Measurements from ENCODE around the gene HYAL3.

HYAL3 gene

DNA sequence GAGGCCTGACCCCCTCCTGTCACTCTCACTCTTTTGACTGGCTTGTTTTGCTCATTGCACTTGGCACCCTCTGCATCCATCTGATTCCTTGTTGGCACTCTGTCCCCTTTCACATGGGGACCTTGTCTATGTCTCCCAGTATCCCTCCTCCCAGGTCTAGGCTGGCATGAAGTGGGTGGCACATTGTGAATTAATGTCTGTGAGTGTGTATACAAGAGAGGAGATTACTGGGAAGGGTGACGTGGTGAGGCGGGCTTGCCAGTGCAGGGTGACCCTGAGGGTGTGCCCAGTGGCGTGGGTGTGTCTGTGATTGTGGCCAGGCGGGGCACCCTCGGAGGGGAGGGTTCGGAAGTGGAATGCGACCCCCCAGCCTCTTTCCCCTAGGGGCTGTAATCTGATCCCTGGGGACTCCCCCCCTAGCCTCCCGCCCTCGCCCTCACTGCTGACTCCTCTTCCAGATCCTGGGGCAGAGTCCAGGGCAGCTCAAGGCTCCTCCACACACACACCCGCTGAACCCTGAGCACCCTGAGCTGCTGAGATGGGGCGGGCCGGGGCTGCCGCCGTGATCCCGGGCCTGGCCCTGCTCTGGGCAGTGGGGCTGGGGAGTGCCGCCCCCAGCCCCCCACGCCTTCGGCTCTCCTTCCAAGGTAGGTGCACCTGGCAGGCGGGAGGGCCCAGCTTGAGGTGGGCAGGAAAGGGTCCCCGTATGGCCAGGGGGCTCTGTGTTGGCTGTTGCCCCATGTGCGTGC is 30.3 kb downstream of the HYAL3 start, which contains the start of gene SEMA3B:
SEMA3B (plus strand) TSS at position 445 of the 749 bp plus-strand sequence; CDS start at position 539, 94 bp downstream.
- no peak within 1 kb of the TSS for H3K4me3 ChIP-seq (ENCODE audit: low read depth, low read length)
- no peak for TF ChIP-seq CTCF (IDR thresholded peaks at IDR 0.05; ENCODE audit: control insufficient read depth, extremely low read depth, insufficient read depth)
- DNase-seq (ENCODE audit: low read depth), result no peak

DNA sequence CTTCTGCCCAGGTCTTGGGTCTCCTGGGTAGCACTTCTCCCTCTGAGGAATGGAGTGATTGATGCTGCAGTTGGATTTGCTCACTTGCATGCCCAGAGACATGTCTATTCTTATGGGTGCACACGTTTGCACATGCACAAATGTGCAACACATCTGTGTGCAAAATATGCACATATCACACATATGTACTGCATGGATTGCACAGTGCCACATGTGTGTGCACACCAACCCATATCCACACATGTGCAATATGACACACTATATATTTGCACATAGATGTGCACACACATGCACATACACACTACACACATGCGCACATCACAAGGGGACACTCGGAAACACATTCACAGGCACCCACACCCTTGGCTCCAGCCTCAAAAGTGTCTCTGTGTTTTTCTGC is 30.9 kb downstream of the HYAL3 start:
- H3K4me3 ChIP-seq (ENCODE audit: low read depth, low read length), result no peak overlapping the region
- TF ChIP-seq CTCF (IDR thresholded peaks at IDR 0.05; ENCODE audit: control insufficient read depth, extremely low read depth, insufficient read depth), result no peak
- no peak for DNase-seq (ENCODE audit: low read depth)

DNA sequence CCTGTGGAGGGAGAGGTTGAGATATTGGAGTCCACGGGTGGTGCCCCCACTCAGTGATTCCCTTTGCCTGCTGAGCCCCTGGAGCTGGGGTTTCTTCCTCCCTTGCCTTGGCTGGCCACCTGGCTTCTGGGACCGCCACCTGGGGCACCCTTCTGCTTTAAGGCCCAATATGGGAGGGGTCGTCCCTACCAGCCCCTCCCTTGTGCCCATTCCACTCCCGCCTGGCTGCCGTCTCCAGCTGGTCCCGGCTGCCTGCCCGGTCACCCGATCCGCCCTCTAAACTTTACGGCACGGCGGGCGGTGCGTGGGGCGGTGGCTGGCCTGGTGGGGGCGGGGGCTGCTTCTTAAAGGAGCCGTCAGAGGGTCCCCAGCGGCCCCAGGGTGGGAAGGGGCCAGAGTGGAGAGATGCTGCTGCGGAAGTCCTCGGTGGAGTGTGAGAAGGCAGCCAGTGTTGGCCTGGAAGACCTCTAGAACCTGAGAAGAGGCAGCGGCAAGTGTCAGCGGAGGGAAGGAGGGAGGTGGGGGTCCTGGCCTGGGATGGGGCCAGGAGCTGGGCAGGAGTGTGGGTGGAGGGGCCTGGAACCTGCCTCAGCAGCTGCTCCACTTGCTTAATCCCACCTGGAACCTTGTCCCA is 31.8 kb downstream of the HYAL3 start:
- DNase-seq (ENCODE audit: low read depth), result no peak
- TF ChIP-seq CTCF (IDR thresholded peaks at IDR 0.05; ENCODE audit: control insufficient read depth, extremely low read depth, insufficient read depth), result no peak
- peak overlapping the region; percentile 37 for H3K4me3 ChIP-seq (ENCODE audit: low read depth, low read length)

DNA sequence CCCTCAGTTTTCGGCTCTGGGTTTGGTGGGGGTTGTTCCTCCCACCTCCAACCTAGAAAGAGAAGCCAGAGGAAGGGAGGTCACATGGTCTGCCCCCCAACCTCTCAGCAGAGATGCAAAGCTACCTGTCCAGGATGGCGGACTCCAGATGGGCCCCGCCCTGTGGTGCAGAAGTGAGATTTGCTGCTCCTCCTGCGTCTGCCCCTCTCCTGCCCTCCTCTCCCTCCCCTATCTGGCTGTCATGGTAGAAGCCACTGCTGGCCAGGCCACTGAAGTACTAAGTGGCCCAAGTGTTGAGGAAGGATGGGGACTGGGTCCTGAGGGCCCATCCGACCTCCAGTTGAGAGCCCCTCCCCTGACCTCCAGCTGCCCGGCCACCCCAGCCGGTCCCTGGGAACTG is 32.4 kb downstream of the HYAL3 start:
- DNase-seq (ENCODE audit: low read depth), result no peak
- peak overlapping the region; percentile 37 for H3K4me3 ChIP-seq (ENCODE audit: low read depth, low read length)
- no peak for TF ChIP-seq CTCF (IDR thresholded peaks at IDR 0.05; ENCODE audit: control insufficient read depth, extremely low read depth, insufficient read depth)

GRCh38 chr3:50266017-50266416 is 33.2 kb downstream of the HYAL3 start:
- TF ChIP-seq CTCF (IDR thresholded peaks at IDR 0.05; ENCODE audit: control insufficient read depth, extremely low read depth, insufficient read depth), result no peak
- no peak overlapping the region for H3K4me3 ChIP-seq (ENCODE audit: low read depth, low read length)
- no peak for DNase-seq (ENCODE audit: low read depth)

DNA sequence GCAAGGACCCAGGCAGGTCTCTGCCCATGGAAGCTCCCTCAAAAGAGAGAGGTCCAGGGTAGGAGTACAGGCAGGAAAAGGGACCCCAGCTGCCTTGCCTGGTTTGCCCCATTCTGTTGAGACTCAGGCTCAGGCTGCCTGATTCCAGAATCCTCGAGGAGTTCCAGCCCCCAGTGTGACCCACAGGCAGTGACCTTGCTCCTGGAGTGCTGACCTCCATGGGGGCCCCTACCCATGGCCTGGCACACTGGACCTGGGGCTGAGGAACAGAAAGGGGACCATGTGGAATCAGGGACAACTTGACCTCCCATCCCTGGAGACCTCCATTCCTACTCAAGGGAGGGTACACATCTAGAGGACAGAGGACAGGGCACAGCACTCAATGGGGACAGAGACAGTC is 33.6 kb downstream of the HYAL3 start:
- no peak for TF ChIP-seq CTCF (IDR thresholded peaks at IDR 0.05; ENCODE audit: control insufficient read depth, extremely low read depth, insufficient read depth)
- no peak for DNase-seq (ENCODE audit: low read depth)

More for the DNA sequence above, 33.6 kb downstream of the HYAL3 start:
- H3K4me3 ChIP-seq (ENCODE audit: low read depth, low read length), result no peak overlapping the region

Measured in LNCaP clone FGC (cell line).